Trophoblast cell (in vitro differentiated cells and primary cell): Measurements from ENCODE around the gene DHDDS.

Source experiments
- DNase-seq, 2 donors: peaks; one replicate each; pipeline ENCODE4 v3.0.0-alpha.2; 2016
- H2AFZ ChIP-seq: 2 replicates; pipeline ENCODE4 v1.6.1; 2013; ENCODE audit warnings: low read length, moderate library complexity, mild to moderate bottlenecking; ENCODE audit not compliant: insufficient read depth, poor library complexity
- H2AK5ac ChIP-seq: 2 replicates; pipeline ENCODE4 v1.6.1; 2013; ENCODE audit warnings: mild to moderate bottlenecking, low read length
- H2BK120ac ChIP-seq: 2 replicates; pipeline ENCODE4 v1.6.1; 2013; ENCODE audit warnings: low read length, mild to moderate bottlenecking, moderate library complexity; ENCODE audit not compliant: insufficient read depth, poor library complexity
- H2BK12ac ChIP-seq: 2 replicates; pipeline ENCODE4 v1.6.1; 2013; ENCODE audit warnings: mild to moderate bottlenecking, low read length, moderate library complexity
- H2BK5ac ChIP-seq: 2 replicates; pipeline ENCODE4 v1.6.1; 2013; ENCODE audit warnings: low read length, low read depth, moderate library complexity, mild to moderate bottlenecking; ENCODE audit not compliant: poor library complexity
- H3K14ac ChIP-seq: 2 replicates; pipeline ENCODE4 v1.6.1; 2013; ENCODE audit warnings: mild to moderate bottlenecking, low read length
- H3K18ac ChIP-seq: 2 replicates; pipeline ENCODE4 v1.6.1; 2013; ENCODE audit warnings: mild to moderate bottlenecking, low read length
- H3K23ac ChIP-seq: 2 replicates; pipeline ENCODE4 v1.6.1; 2013; ENCODE audit warnings: low read length
- H3K27ac ChIP-seq: 2 replicates; pipeline ENCODE4 v1.5.1; 2013; ENCODE audit warnings: low read depth, mild to moderate bottlenecking, inconsistent platforms, low read length, moderate library complexity
- H3K27me3 ChIP-seq: 2 replicates; pipeline ENCODE4 v1.6.1; 2013; ENCODE audit warnings: inconsistent platforms, mild to moderate bottlenecking, low read length, moderate library complexity; ENCODE audit not compliant: insufficient read depth
- H3K36me3 ChIP-seq, 2 experiments: 1 replicate in 1 of 2; 2 replicates in 1 of 2; pipeline ENCODE4 v1.6.1; 2013; ENCODE audit warnings: low read length in 2 of 2, mild to moderate bottlenecking in 2 of 2, moderate library complexity in 1 of 2; ENCODE audit not compliant: insufficient read depth in 2 of 2, control insufficient read depth in 1 of 2
- H3K4ac ChIP-seq: 2 replicates; pipeline ENCODE4 v1.6.1; 2013; ENCODE audit warnings: low read depth, mild to moderate bottlenecking, low read length, moderate library complexity
- H3K4me1 ChIP-seq, 2 experiments: 1 replicate in 1 of 2; 2 replicates in 1 of 2; pipeline ENCODE4 v1.6.1; 2013; ENCODE audit warnings: low read length in 2 of 2, mild to moderate bottlenecking in 2 of 2, moderate library complexity in 1 of 2; ENCODE audit not compliant: insufficient read depth in 2 of 2, control insufficient read depth in 1 of 2
- H3K4me2 ChIP-seq: 2 replicates; pipeline ENCODE4 v1.6.1; 2013; ENCODE audit warnings: inconsistent platforms, mild to moderate bottlenecking, low read length, moderate library complexity
- H3K4me3 ChIP-seq: 2 replicates; pipeline ENCODE4 v1.5.1; 2013; ENCODE audit warnings: mild to moderate bottlenecking, low read depth, low read length, inconsistent platforms
- H3K79me1 ChIP-seq: one replicate; pipeline ENCODE4 v1.6.1; 2013; ENCODE audit warnings: low read length
- H3K79me2 ChIP-seq: 2 replicates; pipeline ENCODE4 v1.6.1; 2013; ENCODE audit warnings: low read length, mild to moderate bottlenecking; ENCODE audit not compliant: control insufficient read depth, insufficient read depth, poor library complexity
- H3K9ac ChIP-seq: 2 replicates; pipeline ENCODE4 v1.6.1; 2013; ENCODE audit warnings: mild to moderate bottlenecking, low read length
- H3K9me3 ChIP-seq: 2 replicates; pipeline ENCODE4 v1.6.1; 2013; ENCODE audit warnings: low read depth, mild to moderate bottlenecking, control low read depth, inconsistent platforms, low read length; ENCODE audit not compliant: insufficient read depth
- H4K12ac ChIP-seq: 2 replicates; pipeline ENCODE4 v1.6.1; 2013; ENCODE audit warnings: low read depth, mild to moderate bottlenecking, low read length, moderate library complexity
- H4K8ac ChIP-seq: 2 replicates; pipeline ENCODE4 v1.6.1; 2013; ENCODE audit warnings: low read depth, mild to moderate bottlenecking, low read length, moderate library complexity
- H4K91ac ChIP-seq: one replicate; pipeline ENCODE4 v1.6.1; 2013; ENCODE audit warnings: low read depth, mild to moderate bottlenecking, low read length, moderate library complexity
- WGBS: extraction: QIAGEN DNeasy Blood & Tissue Kit; methylation state at CpG from one replicate; pipeline ENCODE4 v1.1.7; 2013; ENCODE audit warnings: missing lambda C conversion rate; ENCODE audit not compliant: insufficient read length, insufficient coverage; ENCODE audit errors: extremely low coverage; 5-methylcytosine and 5-hydroxymethylcytosine counted together

Gene DHDDS

DNA sequence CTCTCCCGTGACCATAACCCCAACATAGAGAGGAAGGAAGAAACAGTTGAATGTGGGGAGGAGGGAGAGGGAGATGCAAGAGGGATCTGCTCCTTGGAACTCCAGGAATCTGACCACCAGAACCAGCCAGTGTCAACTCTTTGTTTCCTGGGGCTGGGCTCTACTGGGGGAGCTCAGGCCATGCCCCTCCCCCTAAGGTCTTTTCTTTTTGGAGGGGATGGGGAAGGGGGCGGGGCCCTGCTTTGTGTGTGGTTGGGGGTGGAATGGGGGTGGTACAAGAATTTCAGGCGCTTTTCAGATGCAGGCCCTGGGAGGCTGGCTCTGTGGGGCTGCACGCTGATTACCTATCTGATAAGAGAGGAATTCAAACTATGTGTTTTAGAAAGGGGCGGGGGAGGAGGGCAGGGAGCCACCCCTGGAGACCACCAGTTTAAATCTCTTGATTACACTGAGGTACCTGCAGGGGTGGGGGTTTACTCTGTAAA, 13.2 kb upstream of the DHDDS start:
- DNase-seq: no peak
- H3K27me3 ChIP-seq: no peaks in the 10 kb centered on the region
- WGBS: no CpG with 5 or more reads among the region's 5 CpGs
- no peak overlapping the region for H2AFZ ChIP-seq
- peaks cover 2% of the 10 kb centered on the region for H3K79me2 ChIP-seq
- H2BK12ac ChIP-seq: peak overlapping the region; percentile 95
- H3K4me1 ChIP-seq: peaks cover 15 to 21% of the 10 kb centered on the region in 2 experiments
- H2AK5ac ChIP-seq: no peak overlapping the region
- peak overlapping the region; percentile 93 for H2BK5ac ChIP-seq
- H4K91ac ChIP-seq: peak overlapping the region; percentile 91
- H3K27ac ChIP-seq: peak overlapping the region; percentile 98
- peaks cover 13% of the 10 kb centered on the region for H3K79me1 ChIP-seq
- H3K23ac ChIP-seq: no peak overlapping the region
- no peaks in the 10 kb centered on the region for H3K36me3 ChIP-seq
- peak overlapping the region; percentile 65 for H3K4ac ChIP-seq
- H3K4me3 ChIP-seq: no peak overlapping the region
- H4K8ac ChIP-seq: peak overlapping the region; percentile 73
- peak overlapping the region; percentile 4 for H3K18ac ChIP-seq
- no peak overlapping the region for H3K14ac ChIP-seq
- H3K4me2 ChIP-seq: peak overlapping the region; percentile 46
- H2BK120ac ChIP-seq: peak overlapping the region; percentile 48
- H4K12ac ChIP-seq: peak overlapping the region; percentile 83
- no peak overlapping the region for H3K9ac ChIP-seq
- H3K9me3 ChIP-seq: no peaks in the 10 kb centered on the region

DNA sequence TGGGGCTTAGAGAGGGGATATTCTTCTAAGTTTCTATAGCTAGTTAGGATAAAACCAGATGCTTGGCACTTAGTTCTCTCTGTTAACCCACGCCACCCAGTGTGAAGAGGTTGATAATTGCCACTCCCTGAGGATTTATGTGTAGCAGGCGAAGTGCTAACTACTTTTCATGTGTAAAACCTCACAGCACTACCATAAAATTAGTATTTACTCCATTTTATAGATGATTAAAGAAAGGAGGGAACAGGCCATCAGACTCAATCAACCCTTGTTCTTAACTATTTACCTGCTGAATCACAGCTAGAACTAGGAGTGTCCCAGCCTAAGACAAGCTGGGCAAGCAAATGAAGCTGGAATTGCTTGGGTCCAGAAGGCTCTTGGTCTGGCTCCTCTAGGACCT, 12.6 kb upstream of the DHDDS start:
- Histone ChIP-seq H3K18ac (no peak overlapping the region), H3K4ac (peak overlapping the region; percentile 20), H2BK12ac (no peak overlapping the region), H3K27me3 (no peaks in the 10 kb centered on the region), H2AK5ac (no peak overlapping the region), H4K8ac (no peak overlapping the region), H3K4me3 (no peak overlapping the region), H2AFZ (no peak overlapping the region), H3K23ac (no peak overlapping the region), H3K36me3 (no peaks in the 10 kb centered on the region), H3K9me3 (no peaks in the 10 kb centered on the region), H3K4me1 (peaks cover 15 to 21% of the 10 kb centered on the region in 2 experiments), H2BK120ac (peak overlapping the region; percentile 71), H3K79me2 (peaks cover 2% of the 10 kb centered on the region), H4K12ac (no peak overlapping the region), H3K79me1 (peaks cover 13% of the 10 kb centered on the region), H3K4me2 (peak overlapping the region; percentile 11), H3K9ac (no peak overlapping the region), H4K91ac (peak overlapping the region; percentile 39), H3K14ac (no peak overlapping the region), H2BK5ac (no peak overlapping the region), H3K27ac (peak overlapping the region; percentile 37)
- no peak for DNase-seq
- no CpG with 5 or more reads among the region's 2 CpGs for WGBS

DNA sequence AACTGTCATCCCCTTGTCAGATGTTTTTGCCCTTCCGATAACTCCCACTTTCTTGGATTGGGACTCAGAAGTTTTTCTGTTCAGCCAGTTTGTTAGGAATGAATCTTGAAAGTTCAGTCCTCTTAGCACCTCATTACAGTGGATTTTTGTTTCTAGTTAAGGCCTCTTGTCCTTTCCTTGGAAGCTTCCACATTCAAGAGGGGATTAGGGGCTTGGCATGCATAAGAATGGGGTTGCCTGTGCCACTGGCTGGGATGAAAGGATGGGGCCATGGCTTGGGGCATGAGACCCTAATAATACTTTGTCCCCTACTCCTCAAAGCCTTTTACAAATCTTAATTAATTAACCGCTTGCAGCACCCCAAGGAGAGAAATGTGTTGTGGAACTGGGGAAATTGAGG, 2.4 kb upstream of the DHDDS start:
- no peak overlapping the region for H3K14ac ChIP-seq
- H3K79me2 ChIP-seq: peaks cover 2% of the 10 kb centered on the region
- H3K18ac ChIP-seq: no peak overlapping the region
- H4K12ac ChIP-seq: no peak overlapping the region
- H3K27me3 ChIP-seq: no peaks in the 10 kb centered on the region
- H3K4me3 ChIP-seq: no peak overlapping the region
- no peak overlapping the region for H3K23ac ChIP-seq
- no CpG with 5 or more reads among the region's 2 CpGs for WGBS
- H3K79me1 ChIP-seq: no peaks in the 10 kb centered on the region
- no peaks in the 10 kb centered on the region for H3K9me3 ChIP-seq
- no peak overlapping the region for H3K4ac ChIP-seq
- H3K9ac ChIP-seq: no peak overlapping the region
- no peak overlapping the region for H2BK5ac ChIP-seq
- H4K8ac ChIP-seq: no peak overlapping the region
- no peak overlapping the region for H2BK12ac ChIP-seq
- H3K27ac ChIP-seq: no peak overlapping the region
- no peak overlapping the region for H4K91ac ChIP-seq
- no peak overlapping the region for H2AK5ac ChIP-seq
- H3K4me1 ChIP-seq: no peaks in the 10 kb centered on the region
- no peak overlapping the region for H2BK120ac ChIP-seq
- DNase-seq: no peak
- no peak overlapping the region for H2AFZ ChIP-seq
- no peak overlapping the region for H3K4me2 ChIP-seq
- peaks cover 18 to 32% of the 10 kb centered on the region in 2 experiments for H3K36me3 ChIP-seq

DNA sequence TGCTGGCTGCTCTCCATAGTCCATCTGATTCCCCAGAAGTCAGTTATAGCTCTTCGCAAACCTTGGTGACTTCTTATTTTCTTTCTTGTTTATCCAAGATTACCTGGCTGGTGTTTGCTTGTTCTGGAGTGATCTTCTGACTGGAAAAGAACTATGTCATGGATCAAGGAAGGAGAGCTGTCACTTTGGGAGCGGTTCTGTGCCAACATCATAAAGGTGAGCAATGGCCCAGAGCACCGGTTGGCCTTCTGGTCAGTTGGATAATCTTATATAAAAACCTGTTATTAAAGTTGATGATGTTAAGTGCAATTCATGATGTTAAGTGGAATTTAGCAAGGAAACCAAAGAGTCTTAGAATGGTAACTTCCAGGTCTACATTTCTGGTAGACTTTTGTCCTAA, 672 bp downstream of the DHDDS start:
- Histone ChIP-seq H3K36me3 (peaks cover 15 to 17% of the 10 kb centered on the region in 2 experiments), H2BK120ac (no peak overlapping the region), H3K79me1 (no peaks in the 10 kb centered on the region), H3K4ac (no peak overlapping the region), H3K9ac (peak overlapping the region; percentile 82), H4K91ac (peak overlapping the region; percentile 9), H3K4me3 (no peak overlapping the region), H3K27me3 (no peaks in the 10 kb centered on the region), H3K4me1 (no peaks in the 10 kb centered on the region), H3K23ac (no peak overlapping the region), H3K4me2 (peak overlapping the region; percentile 93), H2AK5ac (no peak overlapping the region), H2BK5ac (no peak overlapping the region), H2AFZ (no peak overlapping the region), H3K18ac (no peak overlapping the region), H3K27ac (no peak overlapping the region), H3K79me2 (peaks cover 2% of the 10 kb centered on the region), H4K12ac (peak overlapping the region; percentile 25), H2BK12ac (no peak overlapping the region), H3K14ac (no peak overlapping the region), H4K8ac (peak overlapping the region; percentile 83), H3K9me3 (no peaks in the 10 kb centered on the region)
- no CpG with 5 or more reads among the region's 3 CpGs for WGBS
- DNase-seq: no peak
